Measurements from ENCODE around the gene AQP1. TPM values are rescaled to one million over a fixed set of nuclear protein-coding genes. Genes with fewer than 3 reads are reported as not detected.

Gene AQP1
- total RNA-seq, 2 experiments from 2014 or later = not detected

DNA sequence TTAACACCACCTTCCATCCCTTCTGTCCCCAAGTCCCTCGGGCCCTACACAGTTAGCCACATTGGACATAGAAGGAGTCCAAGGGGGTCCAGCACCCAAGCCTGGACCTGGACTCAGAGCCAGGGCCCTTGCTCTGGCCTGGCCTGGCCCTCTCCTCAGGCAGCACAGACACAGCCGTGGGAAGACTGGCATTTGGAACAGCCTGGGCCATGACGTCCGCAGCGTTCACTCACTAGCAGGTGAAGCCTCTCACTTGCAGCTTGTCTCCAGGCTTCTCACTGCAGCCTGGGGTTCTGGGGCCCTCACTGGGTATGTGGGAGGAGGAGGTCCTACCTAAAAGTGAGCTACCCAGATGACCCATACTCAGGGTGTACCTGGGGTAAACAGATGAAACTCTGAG, 33.7 kb upstream of the AQP1 start:
- no peak for DNase-seq (ENCODE audit: low spot score)
- Histone ChIP-seq H3K4me3 (ENCODE audit: low read depth, low read length, poor library complexity, severe bottlenecking) (no peak overlapping the region), H2AFZ (ENCODE audit: low read length) (no peak overlapping the region), H3K9me3 (ENCODE audit: low read length) (no peaks in the 10 kb centered on the region), H3K4me1 (ENCODE audit: insufficient read depth, low read length, poor library complexity, severe bottlenecking) (no peaks in the 10 kb centered on the region), H3K36me3 (ENCODE audit: insufficient read depth, low read length) (no peaks in the 10 kb centered on the region), H3K27ac (ENCODE audit: low read depth, low read length, poor library complexity, severe bottlenecking) (no peak overlapping the region), H3K79me2 (ENCODE audit: insufficient read depth, low read depth, low read length) (no peaks in the 10 kb centered on the region), H3K9me2 (ENCODE audit: insufficient read depth, low read length) (no peaks in the 10 kb centered on the region), H4K20me1 (ENCODE audit: insufficient read depth, low read length) (no peaks in the 10 kb centered on the region), H3K4me2 (ENCODE audit: low read length) (no peak overlapping the region)
- intact Hi-C loops (cut with micrococcal nuclease; ENCODE audit: unreplicated experiment) = no loop called here
- CTCF ChIA-PET (ENCODE audit: unreplicated experiment) = no interaction called here
- no peak for TF ChIP-seq EZH2phosphoT487 (IDR thresholded peaks at IDR 0.05; ENCODE audit: borderline replicate concordance, low read depth, low read length)
- POLR2A ChIA-PET = no interaction called here
- BruUV-seq (replicated peaks) = no TSS peak

DNA sequence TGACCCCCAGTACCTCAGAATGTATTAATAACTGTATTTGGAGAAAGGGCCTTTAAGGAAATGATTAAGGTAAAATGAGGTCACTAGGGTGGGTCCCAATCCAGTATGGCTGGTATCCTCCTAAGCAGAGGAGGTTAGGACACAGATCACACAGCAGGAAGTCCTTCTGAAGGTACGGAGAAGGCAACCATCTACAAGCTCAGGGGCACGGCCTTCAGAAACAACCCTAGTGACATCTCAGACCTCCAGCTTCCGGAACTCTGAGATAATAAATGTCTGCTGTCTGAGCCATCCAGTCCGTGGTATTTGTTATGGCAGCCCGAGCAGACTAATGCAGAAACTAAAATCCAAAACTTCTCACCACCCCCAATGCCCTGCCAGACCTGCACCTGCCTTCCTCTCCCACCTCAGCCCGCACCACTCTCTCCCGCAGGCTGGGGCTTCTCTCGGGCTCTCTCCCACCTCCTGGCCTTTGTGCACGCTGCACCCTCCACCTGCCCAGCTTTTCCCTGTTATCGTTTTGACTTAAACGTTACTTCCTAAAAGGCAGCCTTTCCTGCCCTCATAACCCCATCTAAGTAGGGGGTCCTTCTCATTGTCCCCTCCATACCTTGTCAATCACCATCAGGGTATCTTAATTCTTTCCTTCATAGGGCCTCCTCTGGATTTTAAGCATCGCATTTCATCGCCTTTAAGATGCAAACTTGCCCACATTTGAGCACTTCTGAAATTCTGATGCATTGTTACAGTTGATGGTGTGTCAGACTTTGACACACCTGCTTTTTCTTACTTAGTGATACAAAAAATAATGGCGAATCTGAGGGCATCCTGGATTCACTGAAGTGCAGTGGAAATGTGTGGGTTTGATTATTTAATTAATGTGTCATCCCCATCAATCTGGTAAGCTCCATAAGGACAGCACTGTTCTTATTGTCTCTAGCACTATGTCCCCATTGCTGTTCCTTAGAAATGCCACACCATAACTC, 32.2 kb upstream of the AQP1 start:
- Histone ChIP-seq H3K4me2 (ENCODE audit: low read length) (no peak overlapping the region), H3K36me3 (ENCODE audit: insufficient read depth, low read length) (no peaks in the 10 kb centered on the region), H3K79me2 (ENCODE audit: insufficient read depth, low read depth, low read length) (no peaks in the 10 kb centered on the region), H3K4me1 (ENCODE audit: insufficient read depth, low read length, poor library complexity, severe bottlenecking) (peaks cover 3% of the 10 kb centered on the region), H4K20me1 (ENCODE audit: insufficient read depth, low read length) (no peaks in the 10 kb centered on the region), H3K9me3 (ENCODE audit: low read length) (no peaks in the 10 kb centered on the region), H2AFZ (ENCODE audit: low read length) (no peak overlapping the region), H3K9me2 (ENCODE audit: insufficient read depth, low read length) (no peaks in the 10 kb centered on the region), H3K27ac (ENCODE audit: low read depth, low read length, poor library complexity, severe bottlenecking) (no peak overlapping the region), H3K4me3 (ENCODE audit: low read depth, low read length, poor library complexity, severe bottlenecking) (no peak overlapping the region)
- ChIA-PET CTCF (ENCODE audit: unreplicated experiment) (no interaction called here), POLR2A (no interaction called here)
- TF ChIP-seq CTCF (conservative IDR thresholded peaks at IDR 0.05; ENCODE audit: low read length) (no peak), EZH2phosphoT487 (IDR thresholded peaks at IDR 0.05; ENCODE audit: borderline replicate concordance, low read depth, low read length) (no peak)
- intact Hi-C loops (cut with micrococcal nuclease; ENCODE audit: unreplicated experiment) = no loop called here
- no peak for DNase-seq (ENCODE audit: low spot score)
- no TSS peak for BruUV-seq (replicated peaks)

DNA sequence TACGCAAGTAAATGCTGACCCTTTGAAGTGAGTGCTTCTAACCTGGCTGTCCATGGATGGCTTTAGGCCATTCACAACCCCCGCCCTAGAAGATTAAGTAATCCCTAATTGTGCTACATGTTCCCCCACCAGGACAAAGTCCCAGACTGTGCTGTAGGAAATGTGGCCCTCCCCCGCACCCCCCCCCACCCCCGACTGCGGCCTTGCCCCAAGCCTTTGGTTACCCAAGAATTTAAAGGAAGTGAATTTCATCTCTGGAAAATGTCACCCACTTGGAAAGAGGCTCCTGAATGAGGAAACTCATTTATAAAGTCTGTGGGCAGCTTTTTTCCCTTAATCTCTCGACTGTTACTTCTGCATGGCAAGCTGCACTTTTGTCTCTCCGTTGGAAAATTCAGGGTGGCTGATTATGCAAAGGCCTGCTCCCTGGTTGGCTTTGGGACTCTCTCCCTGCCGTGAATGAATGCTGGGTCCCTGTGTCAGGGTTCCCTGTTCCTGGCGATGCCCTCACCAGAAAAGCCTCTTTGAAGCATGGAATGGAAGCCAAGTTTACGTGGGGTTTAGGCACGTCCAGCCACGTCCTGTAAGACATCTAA, 31.4 kb upstream of the AQP1 start:
- Histone ChIP-seq H3K27ac (ENCODE audit: low read depth, low read length, poor library complexity, severe bottlenecking) (no peak overlapping the region), H4K20me1 (ENCODE audit: insufficient read depth, low read length) (no peaks in the 10 kb centered on the region), H3K36me3 (ENCODE audit: insufficient read depth, low read length) (no peaks in the 10 kb centered on the region), H3K9me2 (ENCODE audit: insufficient read depth, low read length) (no peaks in the 10 kb centered on the region), H3K79me2 (ENCODE audit: insufficient read depth, low read depth, low read length) (no peaks in the 10 kb centered on the region), H2AFZ (ENCODE audit: low read length) (no peak overlapping the region), H3K4me2 (ENCODE audit: low read length) (no peak overlapping the region), H3K4me3 (ENCODE audit: low read depth, low read length, poor library complexity, severe bottlenecking) (no peak overlapping the region), H3K9me3 (ENCODE audit: low read length) (no peaks in the 10 kb centered on the region), H3K4me1 (ENCODE audit: insufficient read depth, low read length, poor library complexity, severe bottlenecking) (peaks cover 10% of the 10 kb centered on the region)
- ChIA-PET POLR2A (interaction anchor here (0.6 kb wide), 1 partner anchor 1760 kb away, joined by 3 read pairs; no protein-coding TSS in a partner anchor), CTCF (ENCODE audit: unreplicated experiment) (no interaction called here)
- intact Hi-C loops (cut with micrococcal nuclease; ENCODE audit: unreplicated experiment) = no loop called here
- TF ChIP-seq EZH2phosphoT487 (IDR thresholded peaks at IDR 0.05; ENCODE audit: borderline replicate concordance, low read depth, low read length) (no peak), CTCF (conservative IDR thresholded peaks at IDR 0.05; ENCODE audit: low read length) (no peak)
- no TSS peak for BruUV-seq (replicated peaks)
- no peak for DNase-seq (ENCODE audit: low spot score)

All from OCI-LY7 (cell line).